ENCODE measurements around the gene MGAM2.

The MGAM2 gene

DNA sequence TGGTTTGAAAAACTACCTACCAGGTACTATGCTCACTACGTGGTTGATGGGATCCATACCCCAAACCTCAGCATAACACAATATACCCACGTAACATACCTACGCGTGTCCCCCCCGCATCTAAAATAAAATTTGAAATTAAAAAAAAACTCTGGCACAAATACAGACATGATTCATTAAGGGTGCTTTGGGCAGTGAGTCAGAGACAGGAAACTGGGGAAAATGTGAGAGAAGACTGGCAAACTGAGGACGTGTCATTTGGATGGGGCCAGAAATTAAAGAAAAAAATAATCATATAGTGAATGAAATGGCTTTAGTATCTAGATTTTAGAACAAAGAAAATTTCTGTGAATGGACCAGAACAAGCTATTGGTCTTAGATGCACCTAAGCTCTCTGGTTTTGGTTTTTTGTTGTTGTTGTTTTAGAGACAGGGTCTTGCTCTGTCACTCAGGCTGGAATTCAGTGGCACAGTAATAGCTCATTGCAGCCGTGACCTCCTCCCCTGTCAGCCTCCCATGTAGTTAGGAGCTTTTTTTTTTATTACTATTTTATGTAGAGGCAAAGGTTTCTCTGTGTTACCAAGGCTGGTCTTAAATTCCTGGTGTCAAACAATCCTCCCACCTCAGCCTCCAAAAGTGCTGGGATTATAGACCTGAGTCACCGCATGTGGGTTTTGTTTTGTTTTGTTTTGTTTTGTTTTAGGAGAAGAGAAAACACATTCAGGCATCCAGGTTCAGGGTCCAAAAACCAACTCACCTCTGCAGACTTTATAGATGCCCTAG, 152.3 kb downstream of the MGAM2 start:
- no peak for DNase-seq (ENCODE audit: extremely low read depth in 1 of 2, low read depth in 1 of 2)

Data from activated CD8-positive, alpha-beta memory T cell treated with anti-CD3 and anti-CD28 coated beads for 1 hour (primary cell).